ENCODE measurements around the gene ANKS1B.

The ANKS1B gene

GRCh38 chr12:99147130-99147529, 837.6 kb downstream of the ANKS1B start:
- DNase-seq, result no peak

DNA sequence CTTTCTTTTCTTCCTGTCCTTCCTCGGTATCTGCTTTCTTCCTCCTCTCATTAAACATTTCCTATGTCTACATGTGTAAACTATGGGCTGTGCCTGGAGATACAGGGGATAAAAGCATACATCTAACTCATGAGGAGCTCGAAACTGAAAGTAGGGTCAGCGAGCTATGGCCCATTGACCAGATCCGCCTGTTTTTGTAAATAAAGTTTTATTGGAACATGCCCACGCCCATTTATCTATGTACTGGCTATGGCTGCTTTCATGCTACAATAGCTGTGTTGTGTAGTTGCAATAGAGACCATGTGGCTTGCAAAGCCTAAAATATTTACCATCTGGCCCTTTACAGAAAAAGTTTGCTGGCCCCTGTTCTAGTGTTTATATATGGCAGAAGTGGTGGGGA, 838.0 kb downstream of the ANKS1B start:
- no peak for DNase-seq

DNA sequence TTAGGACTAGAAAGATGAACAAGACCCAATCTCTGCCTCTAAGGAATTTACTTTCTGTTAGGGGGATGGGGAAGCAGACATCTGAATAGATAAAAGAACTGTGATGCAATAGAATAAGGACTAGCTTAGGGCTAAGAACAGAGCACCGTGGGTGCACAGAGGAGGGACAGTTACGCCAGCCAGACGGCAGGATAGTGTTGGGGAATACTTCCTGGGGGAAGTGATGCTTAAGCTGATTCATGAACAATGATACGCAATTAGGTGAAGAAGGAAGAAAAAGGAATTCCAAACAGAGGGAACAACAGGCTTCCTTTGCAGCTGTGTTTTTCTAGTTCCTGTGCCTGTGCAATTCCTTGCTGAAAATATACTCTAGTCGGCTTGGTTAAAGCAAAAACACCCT, 838.6 kb downstream of the ANKS1B start:
- DNase-seq, result no peak

- DNase-seq, result no peak
These were observed 842.1 kb downstream of the ANKS1B start for GRCh38 chr12:99142651-99143050.

DNA sequence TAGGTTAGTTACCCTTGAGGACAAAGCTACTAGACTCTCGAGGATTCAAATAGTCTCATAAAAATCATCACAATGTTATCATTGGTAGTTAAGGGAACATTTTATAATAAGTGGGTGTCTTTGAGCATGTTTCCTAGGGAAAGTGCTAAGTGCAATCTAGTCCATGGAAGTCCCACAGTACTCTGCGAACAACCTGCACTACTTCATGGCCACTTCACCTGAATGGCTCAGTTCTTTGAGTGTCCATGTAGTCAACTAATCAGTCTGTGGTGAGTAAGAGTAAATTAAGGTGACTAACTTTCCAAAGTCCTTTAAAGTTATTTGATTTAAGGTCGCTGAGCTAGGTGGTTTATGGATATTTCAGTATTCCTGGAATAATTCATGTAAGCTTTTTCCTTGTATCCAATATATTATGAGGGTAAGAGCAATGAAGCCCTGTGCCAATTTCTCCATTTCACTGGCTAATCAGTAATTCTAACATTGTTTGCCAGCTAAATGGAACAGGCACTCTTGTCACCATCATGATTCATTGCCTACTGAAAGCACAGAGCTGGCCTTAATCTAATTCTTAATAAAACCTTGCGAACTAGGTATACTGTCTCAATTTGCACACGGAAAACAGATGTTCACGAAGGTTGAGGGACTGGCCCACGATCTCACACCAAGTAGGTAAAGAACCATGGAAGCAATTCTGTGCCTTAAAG, 844.6 kb downstream of the ANKS1B start:
- DNase-seq, result no peak

DNA sequence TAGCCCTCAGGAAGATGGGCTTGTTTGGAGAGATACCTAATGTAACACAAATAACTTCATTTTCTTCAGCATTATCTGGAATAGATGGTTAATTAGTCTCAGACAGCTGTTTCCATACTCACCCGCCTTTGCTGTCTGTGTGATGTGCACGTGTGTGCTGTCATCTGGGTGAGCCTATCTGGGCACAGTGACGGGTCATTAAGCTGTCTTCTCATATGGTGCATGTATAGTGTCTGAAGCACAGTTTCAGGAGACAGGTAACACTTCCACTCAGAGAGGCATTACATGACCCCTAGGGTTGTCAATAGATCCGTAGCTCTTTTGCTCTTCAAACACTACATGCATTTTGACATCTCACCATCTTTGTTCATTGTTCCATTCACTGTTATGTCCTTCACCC, 846.3 kb downstream of the ANKS1B start:
- no peak for DNase-seq

GRCh38 chr12:99137124-99137855, 847.4 kb downstream of the ANKS1B start:
- no peak for DNase-seq

DNA sequence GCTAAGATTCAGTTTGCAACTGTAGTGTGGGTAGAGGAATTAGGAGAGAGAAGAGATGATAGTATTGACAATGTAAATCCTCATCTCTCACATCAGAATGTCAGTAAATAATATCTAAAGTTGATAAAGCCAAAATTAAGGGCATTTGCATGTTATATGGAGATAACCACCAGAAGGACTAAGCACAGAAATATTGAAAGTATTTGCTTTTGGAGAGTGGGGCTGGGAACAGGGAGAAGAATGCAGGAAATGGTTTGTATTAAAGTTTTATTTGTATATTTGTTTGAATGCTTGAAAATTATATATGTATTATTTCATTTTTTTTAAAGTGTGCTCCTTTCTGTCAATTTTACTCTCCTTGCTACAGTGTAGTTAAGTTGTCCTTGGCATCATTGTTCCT, 848.2 kb downstream of the ANKS1B start:
- no peak for DNase-seq

GRCh38 chr12:99135376-99135775, 849.4 kb downstream of the ANKS1B start:
- DNase-seq, result no peak

GRCh38 chr12:99133401-99133800, 851.3 kb downstream of the ANKS1B start:
- DNase-seq, result no peak

DNA sequence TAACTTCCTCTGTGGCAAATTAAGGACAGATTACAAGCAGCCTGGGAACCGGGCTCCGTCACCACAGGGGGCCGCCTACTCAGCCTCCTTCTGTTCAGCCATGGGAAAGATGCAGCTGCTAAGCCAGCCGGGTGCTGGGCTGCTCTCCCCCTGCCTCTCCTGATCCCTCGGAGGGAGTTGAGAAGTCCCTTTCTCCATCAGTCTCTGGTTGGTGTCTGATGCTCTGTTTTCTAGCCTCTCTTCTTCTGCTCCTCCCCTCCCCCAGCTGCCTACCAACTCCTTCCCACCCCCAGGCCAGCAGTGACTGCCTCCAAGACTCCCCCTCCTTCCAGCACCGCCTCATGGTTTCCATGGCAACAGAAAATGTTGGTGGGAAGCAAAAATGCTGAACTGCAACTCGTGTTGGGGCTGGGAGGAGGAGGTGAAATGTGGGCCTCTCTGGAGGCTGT, 853.0 kb downstream of the ANKS1B start:
- DNase-seq, result no peak

DNA sequence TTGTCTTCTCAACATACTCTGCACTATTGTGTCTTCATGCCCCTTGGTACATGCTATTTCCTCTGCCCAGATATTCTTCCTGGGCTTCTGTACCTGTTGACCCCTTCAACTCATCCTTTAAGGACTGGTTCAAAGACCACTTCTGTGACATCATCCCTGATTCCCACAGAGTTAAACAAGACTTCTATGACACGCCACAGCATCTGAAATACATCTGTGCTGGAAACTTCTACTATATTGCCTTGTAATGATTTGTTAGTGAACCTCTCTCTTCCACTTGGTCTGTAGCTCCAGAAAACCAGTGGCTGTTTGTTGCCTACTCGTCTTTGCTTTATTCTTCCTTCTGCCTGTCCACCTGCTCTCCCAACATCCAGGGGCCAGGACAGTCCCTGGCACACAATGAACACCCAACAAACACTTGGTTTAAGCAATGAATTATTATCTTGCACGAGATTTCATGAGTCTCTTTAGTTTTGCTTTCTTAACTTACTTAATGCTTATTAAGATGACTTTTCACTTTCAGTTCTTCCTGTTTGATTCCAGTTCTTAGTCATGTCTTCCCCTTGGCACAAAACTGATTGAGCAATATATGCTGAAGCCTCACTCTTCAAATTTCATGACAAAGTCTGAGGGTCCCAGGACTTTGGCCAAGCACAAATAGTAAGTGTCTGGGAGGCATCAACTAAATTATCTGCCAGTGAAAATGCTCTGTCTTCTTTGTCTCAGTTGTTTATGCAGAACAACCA, 853.8 kb downstream of the ANKS1B start:
- no peak for DNase-seq

DNA sequence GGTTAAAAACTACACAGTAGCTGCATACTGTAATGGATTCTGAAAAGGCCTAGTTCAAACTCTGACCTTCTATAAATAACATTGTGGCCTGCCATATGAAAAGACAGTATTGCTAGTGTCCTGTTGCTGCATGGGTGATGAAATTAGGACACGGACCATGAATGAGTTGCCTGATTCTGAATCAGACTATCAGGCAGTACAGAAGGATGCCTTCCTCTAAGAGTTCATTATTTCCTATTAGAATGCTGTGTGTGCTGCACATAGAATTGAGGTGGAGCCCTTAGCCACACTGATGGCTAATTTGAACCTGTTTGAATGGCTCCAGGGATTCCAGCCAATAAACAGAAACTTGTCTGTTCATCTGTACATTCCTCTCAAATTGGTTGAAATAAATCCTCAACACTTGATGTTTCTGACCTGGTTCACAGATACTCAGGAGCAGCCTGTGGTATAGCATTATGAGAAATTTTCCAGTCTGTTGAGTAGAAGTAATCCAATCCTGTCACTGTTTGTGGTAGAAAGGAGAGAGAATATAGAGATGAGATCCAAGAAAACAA, 856.4 kb downstream of the ANKS1B start:
- no peak for DNase-seq

- DNase-seq, result no peak
These were observed 861.8 kb downstream of the ANKS1B start for GRCh38 chr12:99122959-99123358.

DNA sequence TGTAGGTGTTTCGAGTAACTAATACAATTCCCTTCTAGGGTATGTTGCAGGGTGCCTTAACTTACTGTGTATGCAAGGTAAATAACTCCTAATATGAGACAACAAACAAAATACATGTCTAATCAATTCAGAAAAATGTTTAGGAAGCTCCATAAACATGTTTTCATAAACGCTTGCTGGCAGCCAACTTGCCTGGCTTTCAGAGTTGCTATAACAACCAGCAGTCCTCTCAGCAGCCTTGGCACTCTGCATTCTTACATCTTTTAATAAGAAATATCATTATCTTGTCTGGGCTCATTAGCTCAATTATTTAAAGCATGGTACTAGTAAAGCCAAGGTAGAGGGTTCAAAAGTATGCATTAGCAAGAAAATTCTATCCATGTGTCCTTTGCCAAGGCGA, 862.2 kb downstream of the ANKS1B start:
- DNase-seq, result no peak

GRCh38 chr12:99121546-99121945, 863.2 kb downstream of the ANKS1B start:
- no peak for DNase-seq

- no peak for DNase-seq
These were observed 864.8 kb downstream of the ANKS1B start for GRCh38 chr12:99119943-99120342.

GRCh38 chr12:99119449-99119848, 865.3 kb downstream of the ANKS1B start:
- no peak for DNase-seq

- peak; percentile 64 for DNase-seq
These were observed 873.1 kb downstream of the ANKS1B start for GRCh38 chr12:99111600-99111999.

DNA sequence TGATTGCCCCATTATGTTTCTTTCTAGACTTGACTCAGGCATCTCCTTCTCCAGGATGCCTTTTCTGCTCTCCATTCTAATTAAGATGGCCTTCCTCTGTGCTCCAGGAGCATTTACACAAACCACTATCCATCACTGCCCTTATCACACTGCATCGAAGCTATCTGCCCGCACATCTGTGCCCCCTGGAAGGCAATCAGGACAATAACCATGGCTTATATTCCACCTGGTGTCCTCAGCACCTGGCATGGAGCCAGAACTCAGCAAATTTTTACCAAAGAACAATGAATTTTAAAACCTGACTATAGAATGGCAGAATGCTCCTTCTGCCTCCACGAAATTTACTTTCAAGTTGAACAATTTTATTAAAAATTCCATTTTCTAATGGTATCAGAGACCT, 873.9 kb downstream of the ANKS1B start:
- DNase-seq, result peak; percentile 63

DNA sequence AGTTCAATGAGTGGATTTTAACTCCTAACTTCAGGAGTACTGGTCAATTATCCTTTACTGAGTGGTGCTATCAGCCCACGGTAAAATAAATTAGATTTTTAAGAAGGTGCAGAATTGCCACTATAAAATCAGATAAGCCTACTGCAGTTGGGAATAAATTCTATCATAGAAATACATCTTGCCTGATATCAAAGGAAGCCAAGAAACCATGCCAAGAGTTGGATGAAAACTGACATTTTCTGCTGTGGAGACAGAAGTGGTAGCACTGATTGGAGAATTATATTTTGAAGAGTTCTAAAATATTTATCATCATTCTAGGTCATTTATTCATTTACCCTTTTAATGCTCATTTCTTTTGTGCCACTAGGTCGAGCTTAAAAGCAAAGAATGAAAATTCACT, 874.5 kb downstream of the ANKS1B start:
- DNase-seq, result no peak

DNA sequence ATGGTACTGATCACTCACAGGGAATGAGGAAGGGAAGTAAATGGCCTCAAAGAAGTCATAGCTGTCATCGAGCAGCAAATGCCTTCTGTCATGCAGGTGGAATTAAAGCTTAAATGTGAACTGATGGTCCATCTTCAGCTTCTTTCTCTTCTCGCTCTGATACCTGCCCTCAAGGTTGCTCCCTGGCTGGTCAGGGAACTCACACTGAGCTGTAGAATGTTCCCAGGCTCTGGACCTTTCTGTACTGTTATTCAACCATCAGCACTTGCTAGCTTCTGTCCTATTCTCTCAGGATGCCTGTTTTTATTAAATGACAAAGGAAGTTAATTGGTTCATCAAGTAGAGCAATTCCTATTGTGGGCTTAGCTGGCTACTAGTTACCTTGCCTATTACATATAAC, 875.8 kb downstream of the ANKS1B start:
- DNase-seq, result no peak

DNA sequence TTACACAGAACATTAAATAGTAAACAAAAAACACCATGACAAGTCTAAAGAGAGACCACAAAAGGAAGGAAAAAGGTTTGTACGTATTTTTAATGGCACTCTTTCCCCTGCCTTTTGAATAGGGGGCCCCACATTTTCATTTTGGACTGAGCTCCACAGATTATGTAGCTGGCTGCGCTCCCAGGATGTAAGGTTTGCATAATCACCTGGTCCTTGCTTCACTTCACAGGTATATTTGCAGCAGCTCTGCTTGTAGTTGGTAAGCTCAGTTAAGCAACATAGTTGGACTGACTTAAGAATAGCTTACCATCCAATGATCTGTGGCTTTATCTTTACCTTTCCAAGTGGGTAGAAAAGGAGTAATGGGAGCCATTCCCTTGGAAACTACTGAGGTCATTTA, 885.0 kb downstream of the ANKS1B start:
- no peak for DNase-seq

DNA sequence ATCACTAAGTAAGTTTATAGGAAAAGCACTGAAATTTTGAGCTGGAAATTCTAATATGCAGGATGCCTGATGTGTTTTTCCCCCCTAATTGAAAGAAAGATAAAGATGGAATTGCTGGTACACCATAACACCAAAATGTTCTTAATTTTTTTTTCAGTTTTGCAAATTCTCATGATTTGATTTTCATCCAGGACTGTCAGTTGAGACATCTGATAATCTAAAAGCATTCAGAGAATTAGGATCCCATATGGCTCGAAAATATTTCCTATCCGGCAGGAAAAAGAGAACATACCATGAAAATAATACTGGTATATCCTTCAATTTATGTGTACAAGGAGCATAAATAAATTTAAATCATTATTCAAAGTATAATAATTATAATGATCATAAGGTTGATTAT, 887.6 kb downstream of the ANKS1B start:
- DNase-seq, result no peak
